HG03432 (cell line): ENCODE data around the gene MAGEB4.

Source experiments
- ATAC-seq: cut with Tn5 transposase; IDR thresholded peaks from one replicate; pipeline ENCODE4 v1.9.1; 2021; ENCODE audit warnings: mild to moderate bottlenecking, moderate library complexity; ENCODE audit not compliant: unreplicated experiment

The MAGEB4 gene

GRCh38 chrX:30282527-30282926 lies 40.7 kb downstream of the MAGEB4 start:
- ATAC-seq = no peak

GRCh38 chrX:30283456-30284200 lies 41.8 kb downstream of the MAGEB4 start:
- peak; percentile 64 for ATAC-seq
